ENCODE results near the gene TIAL1. TPM values are rescaled to one million over a fixed set of nuclear protein-coding genes. Genes with fewer than 3 reads are reported as not detected.

The TIAL1 gene
- total RNA-seq, 2 donors from 2014 or later, result 34.9 to 36.1 TPM

DNA sequence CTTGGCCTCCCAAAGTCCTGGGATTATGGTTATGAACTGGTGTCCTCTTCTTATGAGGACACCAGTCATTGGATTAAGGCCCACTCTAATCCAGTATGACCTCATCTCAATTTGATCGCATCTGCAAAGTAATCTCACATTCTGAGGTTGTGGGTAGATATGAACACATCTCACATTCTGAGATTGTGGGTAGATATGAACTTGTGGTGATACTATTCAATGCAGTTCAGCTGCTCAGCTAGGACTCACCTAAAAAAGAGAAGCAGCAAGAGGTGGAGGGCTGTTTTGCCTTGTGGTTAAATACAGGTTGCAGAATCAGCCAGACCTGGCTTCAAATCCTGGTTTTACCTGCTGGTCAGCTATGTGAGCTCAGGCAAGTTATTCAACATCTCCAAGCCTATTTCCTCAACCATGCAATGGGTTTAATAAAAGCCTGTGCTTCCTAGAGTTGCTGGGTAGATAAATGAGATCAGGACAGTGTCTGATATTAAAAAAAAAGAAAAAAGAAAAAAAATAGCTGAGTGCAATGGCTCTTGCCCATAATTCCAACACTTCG lies 45.9 kb upstream of the TIAL1 start:
- Histone ChIP-seq H3K36me3 (replicated peaks in 1 of 2; ENCODE audit: insufficient read depth in 1 of 2, low read depth in 2 of 2) (no peaks in the 10 kb centered on the region), H3K4me3 (no peak overlapping the region), H3K27ac (no peak overlapping the region), H3K27me3 (no peaks in the 10 kb centered on the region), H3K9me3 (no peaks in the 10 kb centered on the region), H3K4me1 (no peaks in the 10 kb centered on the region)
- TF ChIP-seq POLR2A (IDR thresholded peaks at IDR 0.05), result no peak
- TF ChIP-seq, protein P1, sequence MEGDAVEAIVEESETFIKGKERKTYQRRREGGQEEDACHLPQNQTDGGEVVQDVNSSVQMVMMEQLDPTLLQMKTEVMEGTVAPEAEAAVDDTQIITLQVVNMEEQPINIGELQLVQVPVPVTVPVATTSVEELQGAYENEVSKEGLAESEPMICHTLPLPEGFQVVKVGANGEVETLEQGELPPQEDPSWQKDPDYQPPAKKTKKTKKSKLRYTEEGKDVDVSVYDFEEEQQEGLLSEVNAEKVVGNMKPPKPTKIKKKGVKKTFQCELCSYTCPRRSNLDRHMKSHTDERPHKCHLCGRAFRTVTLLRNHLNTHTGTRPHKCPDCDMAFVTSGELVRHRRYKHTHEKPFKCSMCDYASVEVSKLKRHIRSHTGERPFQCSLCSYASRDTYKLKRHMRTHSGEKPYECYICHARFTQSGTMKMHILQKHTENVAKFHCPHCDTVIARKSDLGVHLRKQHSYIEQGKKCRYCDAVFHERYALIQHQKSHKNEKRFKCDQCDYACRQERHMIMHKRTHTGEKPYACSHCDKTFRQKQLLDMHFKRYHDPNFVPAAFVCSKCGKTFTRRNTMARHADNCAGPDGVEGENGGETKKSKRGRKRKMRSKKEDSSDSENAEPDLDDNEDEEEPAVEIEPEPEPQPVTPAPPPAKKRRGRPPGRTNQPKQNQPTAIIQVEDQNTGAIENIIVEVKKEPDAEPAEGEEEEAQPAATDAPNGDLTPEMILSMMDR (IDR thresholded peaks at IDR 0.05), result no peak
- WGBS, 2 donors, result 85 to 94% methylated on average over 2 of the region's 2 CpGs
- intact Hi-C loops (cut with DNase I), result no loop called here
- DNase-seq (no peak), ATAC-seq (no peak)

DNA sequence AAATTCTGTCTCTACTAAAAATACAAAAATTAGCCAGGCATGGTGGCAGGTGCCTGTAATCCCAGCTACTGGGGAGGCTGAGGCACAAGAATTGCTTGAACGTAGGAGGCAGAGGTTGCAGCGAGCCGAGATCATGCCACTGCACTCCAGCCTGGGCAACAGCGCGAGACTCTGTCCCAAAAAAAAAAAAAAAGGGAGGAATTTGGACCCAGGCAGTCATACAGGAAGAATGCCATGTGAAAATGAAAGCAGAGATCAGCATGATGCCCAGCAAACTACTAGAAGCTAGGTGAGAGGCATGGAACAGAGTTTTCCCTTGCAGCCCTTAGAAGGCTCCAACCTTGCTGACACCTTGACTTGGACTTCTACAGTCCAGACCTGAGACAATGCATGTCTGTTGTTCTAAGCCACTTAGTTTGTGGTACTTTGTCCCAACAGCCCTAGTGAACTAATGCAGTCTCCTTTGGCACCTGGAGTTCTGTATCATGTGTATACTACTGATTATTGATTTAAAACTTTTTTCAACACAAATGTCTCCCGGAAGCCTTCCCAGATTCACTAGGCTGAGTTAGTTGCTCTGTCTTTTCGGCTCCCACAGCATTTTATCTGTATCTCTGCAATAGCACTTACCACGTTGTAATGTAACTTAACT lies 44.2 kb upstream of the TIAL1 start:
- intact Hi-C loops (cut with DNase I), result no loop called here
- 52 to 59% methylated on average over 8 of the region's 8 CpGs for WGBS, 2 donors
- ATAC-seq, result no peak
- Histone ChIP-seq H3K36me3 (replicated peaks in 1 of 2; ENCODE audit: insufficient read depth in 1 of 2, low read depth in 2 of 2) (no peaks in the 10 kb centered on the region), H3K9me3 (no peaks in the 10 kb centered on the region), H3K4me3 (no peak overlapping the region), H3K27me3 (no peaks in the 10 kb centered on the region), H3K4me1 (no peaks in the 10 kb centered on the region), H3K27ac (no peak overlapping the region)
- TF ChIP-seq, protein P1 (IDR thresholded peaks at IDR 0.05), result no peak
- TF ChIP-seq POLR2A (IDR thresholded peaks at IDR 0.05), result no peak
- DNase-seq, result no peak

DNA sequence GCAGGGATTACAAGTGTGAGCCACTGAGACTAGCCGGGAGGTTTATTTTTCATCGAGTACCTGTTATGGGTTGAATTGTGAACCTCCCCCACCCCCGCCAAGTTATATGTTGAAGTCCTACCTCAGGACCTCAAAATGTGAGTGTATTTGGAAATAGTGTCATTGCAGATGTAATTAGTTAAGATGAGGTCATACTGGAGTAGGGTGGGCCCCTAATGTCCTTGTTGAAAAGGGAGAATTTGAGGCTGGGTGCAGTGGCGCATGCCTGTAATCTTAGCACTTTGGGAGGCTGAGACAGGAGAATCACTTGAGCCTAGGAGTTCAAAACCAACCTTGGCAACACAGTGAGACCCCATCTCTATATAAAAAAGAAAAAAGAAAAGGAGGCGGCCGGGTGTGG lies 43.6 kb upstream of the TIAL1 start:
- Histone ChIP-seq H3K9me3 (no peaks in the 10 kb centered on the region), H3K36me3 (replicated peaks in 1 of 2; ENCODE audit: insufficient read depth in 1 of 2, low read depth in 2 of 2) (no peaks in the 10 kb centered on the region), H3K27ac (no peak overlapping the region), H3K4me1 (no peaks in the 10 kb centered on the region), H3K27me3 (no peaks in the 10 kb centered on the region), H3K4me3 (no peak overlapping the region)
- DNase-seq (no peak), ATAC-seq (no peak)
- intact Hi-C loops (cut with DNase I), result no loop called here
- WGBS, 2 donors, result 90% methylated on average over 6 of the region's 6 CpGs
- TF ChIP-seq, protein P1 (IDR thresholded peaks at IDR 0.05), result no peak
- TF ChIP-seq POLR2A (IDR thresholded peaks at IDR 0.05), result no peak

DNA sequence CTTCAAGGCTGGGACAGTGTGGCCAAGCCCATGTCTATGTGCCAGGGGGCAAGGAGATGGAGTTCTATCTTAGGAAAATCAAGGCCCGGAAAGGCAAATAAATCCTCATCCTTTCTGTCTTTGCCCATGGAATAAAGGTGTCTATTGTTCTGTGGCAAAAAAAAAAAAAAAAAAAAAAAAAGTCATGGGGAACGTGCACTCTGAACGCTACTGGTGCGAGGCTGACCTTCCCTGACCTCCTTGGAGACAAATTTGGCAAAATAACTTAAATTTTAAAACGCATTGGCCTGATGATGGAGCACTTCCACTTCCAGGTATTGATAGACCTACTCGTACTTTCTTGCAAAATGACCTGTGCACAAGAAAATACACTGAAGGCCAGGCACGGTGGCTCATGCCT lies 42.2 kb upstream of the TIAL1 start:
- TF ChIP-seq, protein P1 (IDR thresholded peaks at IDR 0.05), result no peak
- TF ChIP-seq POLR2A (IDR thresholded peaks at IDR 0.05), result no peak
- Histone ChIP-seq H3K36me3 (replicated peaks in 1 of 2; ENCODE audit: insufficient read depth in 1 of 2, low read depth in 2 of 2) (no peaks in the 10 kb centered on the region), H3K27ac (no peak overlapping the region), H3K27me3 (no peaks in the 10 kb centered on the region), H3K4me3 (no peak overlapping the region), H3K4me1 (no peaks in the 10 kb centered on the region), H3K9me3 (no peaks in the 10 kb centered on the region)
- DNase-seq (no peak), ATAC-seq (no peak)
- WGBS, 2 donors, result 60 to 67% methylated on average over 7 of the region's 7 CpGs
- intact Hi-C loops (cut with DNase I), result no loop called here

DNA sequence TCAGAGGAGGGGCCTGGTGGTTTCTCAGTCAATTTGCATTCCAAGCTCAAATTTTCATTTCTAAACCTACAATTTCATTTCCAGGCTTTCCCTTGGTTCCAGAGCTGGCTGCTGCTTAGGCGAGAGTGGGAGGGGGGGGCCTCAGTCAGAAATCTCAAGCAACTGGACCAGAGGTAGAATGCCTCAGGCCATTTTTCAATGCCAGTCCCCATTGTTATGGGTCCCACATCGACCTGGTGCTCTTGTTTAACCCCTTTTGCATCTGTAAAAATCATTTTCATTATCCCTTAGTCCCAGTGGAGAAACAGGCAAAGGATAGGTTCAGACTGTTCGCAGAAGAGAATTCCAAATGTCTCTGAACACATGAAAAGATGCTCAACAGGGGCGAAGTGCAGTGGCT lies 40.9 kb upstream of the TIAL1 start:
- 73 to 76% methylated on average over 4 of the region's 4 CpGs for WGBS, 2 donors
- H3K9me3 ChIP-seq, result no peaks in the 10 kb centered on the region
- H3K27ac ChIP-seq, result no peak overlapping the region
- DNase-seq (no peak), ATAC-seq (no peak)
- no peak overlapping the region for H3K4me3 ChIP-seq
- intact Hi-C loops (cut with DNase I), result no loop called here
- H3K27me3 ChIP-seq, result no peaks in the 10 kb centered on the region
- H3K36me3 ChIP-seq (replicated peaks in 1 of 2; ENCODE audit: insufficient read depth in 1 of 2, low read depth in 2 of 2), result no peaks in the 10 kb centered on the region
- TF ChIP-seq, protein P1 (IDR thresholded peaks at IDR 0.05), result no peak
- TF ChIP-seq POLR2A (IDR thresholded peaks at IDR 0.05), result no peak
- H3K4me1 ChIP-seq, result no peaks in the 10 kb centered on the region

Measured in body of pancreas (tissue), 4 donors.